ENCODE results near the gene MEIG1.
"Not testable (repeated sequence)": the region's sequence is repeated elsewhere in the genome, so short reads cannot be mapped to it uniquely, and the experiment has no call there.

The MEIG1 gene, protein sequence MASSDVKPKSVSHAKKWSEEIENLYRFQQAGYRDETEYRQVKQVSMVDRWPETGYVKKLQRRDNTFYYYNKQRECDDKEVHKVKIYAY

DNA sequence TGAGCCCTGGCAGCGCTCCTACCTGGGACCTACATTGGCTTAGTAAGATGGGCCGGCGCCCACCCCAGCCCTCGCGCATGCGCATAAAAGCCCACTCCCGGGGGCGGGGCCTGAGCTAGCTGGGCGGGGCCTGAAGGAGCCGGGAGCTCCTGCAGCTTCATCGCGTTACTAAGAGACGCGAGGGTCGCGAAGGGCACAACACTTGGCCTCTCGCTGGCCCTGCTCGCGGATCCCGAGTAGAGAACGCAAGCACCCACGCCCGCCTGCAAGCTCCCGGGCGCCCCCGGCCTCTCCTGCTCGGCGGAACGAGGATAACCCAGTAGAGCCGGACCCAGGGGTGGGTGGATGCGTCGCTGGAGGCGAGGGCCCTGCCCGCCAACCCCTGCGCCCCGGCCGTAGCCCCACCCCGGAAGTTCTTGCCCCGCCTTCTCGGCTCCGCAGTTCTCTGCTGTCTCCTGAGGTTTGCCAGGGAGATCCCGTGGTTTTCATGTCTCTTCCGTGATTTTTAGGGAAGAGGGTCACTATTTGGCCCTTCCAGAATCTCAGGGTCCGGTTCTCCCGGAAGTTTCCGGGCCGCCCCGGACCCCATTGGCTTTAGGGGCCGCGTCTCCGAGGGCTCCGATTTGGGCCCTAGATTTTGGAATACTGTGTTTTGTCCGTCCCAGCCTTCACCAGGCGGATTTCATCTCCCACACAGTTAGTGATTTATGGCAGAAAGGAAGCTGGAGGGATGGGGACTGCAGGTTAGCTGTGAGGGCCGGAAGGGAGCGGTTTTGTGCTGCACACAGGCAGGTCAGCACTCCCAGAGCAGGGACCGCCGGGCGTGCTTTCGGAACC lies at the start of gene MEIG1:
Gene MEIG1, plus strand, starts transcription at position 168 of the 837 bp plus-strand sequence. CDS start 7,081 bp downstream, outside the sequence.
- peak; percentile 92 for DNase-seq (ENCODE audit: low spot score)

DNA sequence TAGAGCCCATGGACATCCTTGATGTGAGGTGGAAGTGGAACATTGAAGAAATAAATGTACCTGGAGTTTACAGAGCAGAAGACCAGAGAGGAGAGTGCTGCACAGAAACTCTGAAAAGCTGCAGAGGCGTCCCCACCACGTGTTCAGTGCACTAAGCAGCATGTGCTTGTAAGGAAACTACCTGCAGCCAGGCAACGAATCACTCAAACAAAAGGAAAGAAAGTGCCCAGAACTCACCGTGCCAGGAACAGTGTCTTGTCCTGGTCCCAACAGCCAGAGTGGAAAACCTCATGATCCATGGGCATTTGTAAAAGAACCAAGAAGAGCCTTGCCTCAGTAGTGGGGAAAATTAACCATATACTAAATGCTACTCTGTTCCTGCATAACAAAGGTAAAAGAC lies 48.2 kb upstream of the MEIG1 start:
- no peak for DNase-seq (ENCODE audit: low spot score)

DNA sequence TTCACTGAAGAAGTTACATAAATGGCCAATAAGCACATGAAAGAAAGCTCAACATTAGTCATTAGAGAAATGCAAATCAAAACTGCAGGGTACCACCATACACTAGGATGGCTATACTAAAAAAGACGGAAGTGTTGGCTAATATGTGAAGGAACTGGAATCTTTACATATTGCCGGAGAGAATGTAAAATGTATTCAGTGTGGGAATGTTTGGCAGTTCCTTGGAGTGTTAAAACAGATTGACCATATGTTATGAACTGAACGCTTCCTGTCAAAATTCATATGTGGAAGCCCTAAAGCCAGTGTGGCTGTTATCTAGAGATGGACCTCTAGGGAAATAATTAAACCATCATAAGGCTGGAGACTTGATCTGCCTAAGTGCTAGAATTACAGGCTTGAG lies 47.4 kb upstream of the MEIG1 start:
- DNase-seq (ENCODE audit: low spot score), result no peak

DNA sequence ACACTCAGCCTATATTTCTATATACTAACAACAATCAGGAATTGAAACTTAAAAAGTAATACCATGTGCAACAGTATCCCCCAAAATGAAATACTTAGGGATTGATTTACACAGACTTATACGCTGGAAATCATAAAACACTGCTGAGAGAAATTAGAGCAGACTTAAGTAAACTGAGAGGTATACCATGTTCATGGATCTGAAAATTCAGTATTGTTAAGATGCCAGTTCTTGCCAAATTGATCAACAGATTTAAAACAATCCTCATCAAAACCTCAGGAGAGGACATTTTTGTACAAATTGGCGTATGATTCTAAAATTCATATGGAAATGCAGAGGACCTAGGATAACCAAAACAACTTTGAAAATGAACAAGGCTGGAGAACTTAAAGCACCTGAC lies 42.6 kb upstream of the MEIG1 start:
- DNase-seq (ENCODE audit: low spot score), result no peak

DNA sequence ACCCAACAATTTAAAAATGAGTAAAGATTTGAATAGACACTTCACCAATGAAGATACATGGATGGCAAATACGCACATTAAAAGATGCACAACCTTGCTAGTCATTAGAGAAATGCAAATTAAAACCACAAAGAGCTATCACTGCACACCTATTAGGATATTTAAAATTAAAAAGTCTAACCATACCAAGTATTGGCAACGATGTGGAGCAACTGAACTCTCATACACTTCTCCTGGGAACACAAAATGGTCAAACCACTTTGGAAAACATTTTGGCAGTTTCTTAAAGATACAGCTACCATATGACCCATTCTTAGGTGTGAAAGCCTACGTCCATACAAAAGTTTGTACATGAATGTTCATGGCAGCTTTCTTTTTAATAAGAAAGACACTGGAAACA lies 41.4 kb upstream of the MEIG1 start:
- no peak for DNase-seq (ENCODE audit: low spot score)

DNA sequence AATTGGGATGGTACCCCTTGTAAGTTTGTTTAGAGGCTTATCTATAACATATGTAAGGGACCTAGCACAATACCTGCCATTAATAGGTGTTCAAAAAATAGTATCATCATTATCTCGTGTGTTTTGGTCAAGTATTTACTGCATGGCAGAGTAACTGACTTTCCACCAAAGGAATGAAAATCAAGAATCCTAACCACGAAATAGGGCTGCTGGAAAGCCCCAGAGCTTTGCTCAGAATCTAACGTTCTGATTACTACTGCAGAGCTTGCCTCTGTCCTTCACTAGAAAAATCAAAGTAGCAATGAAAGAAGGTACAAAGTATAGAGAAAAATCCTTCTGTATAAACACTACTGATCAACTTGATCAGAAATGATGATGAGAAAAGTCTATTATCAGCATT lies 40.2 kb upstream of the MEIG1 start:
- no peak for DNase-seq (ENCODE audit: low spot score)

DNA sequence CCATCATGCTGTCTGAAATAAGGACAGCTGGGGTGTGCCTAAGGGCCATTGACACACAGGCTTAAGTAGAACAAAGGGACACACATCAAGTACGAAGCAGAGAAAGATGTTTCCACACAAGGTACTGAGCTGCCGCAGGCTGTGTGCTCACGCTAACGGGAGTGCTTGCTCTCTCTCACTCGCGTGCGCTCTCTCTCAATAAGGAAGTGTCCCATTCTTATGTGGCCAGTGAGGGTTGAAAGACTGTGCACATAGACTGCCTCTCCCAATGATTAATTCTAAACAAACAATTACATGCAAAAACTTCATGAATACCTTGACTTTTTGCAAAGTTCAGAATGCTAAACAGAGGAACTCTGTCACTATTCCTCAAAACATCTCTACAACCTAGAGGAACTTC lies 35.2 kb upstream of the MEIG1 start:
- no peak for DNase-seq (ENCODE audit: low spot score)

DNA sequence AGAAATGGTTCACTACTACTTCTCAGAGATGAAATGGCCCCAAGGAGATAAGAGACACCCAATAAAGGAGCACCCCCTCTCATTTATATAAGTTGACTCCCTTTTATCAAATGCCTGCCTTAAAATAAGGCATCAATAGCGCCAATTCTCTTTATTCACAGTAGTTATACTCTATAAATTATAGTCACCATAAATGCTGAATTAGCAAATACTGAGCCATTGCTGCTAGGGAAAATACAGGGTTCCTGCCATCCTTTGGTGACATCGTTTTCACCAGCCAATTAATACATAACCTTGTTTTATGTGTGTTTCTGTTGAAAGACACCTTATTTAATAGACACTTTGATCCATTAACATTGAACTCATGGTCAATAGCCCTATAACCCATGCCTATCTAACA lies 33.9 kb upstream of the MEIG1 start:
- DNase-seq (ENCODE audit: low spot score), result no peak

DNA sequence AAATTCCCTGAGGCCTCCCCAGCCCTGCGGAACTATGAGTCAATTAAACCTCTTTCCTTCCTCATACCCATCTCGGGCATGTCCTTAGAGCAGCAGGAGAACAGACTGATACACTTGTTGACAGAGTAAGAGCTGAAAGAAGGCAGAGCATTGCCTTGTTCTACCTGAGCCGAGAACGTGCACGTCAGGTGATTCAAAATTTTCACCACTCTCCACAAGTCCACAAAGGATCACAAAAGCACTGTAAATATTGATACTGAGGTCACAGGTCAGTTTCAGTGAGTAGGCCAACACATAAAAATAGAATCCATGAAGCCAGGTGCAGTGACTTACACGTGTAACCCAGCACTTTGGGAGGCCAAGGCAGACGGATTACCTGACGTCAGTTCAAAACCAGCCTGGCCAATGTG lies 33.1 kb upstream of the MEIG1 start:
- no peak for DNase-seq (ENCODE audit: low spot score)

DNA sequence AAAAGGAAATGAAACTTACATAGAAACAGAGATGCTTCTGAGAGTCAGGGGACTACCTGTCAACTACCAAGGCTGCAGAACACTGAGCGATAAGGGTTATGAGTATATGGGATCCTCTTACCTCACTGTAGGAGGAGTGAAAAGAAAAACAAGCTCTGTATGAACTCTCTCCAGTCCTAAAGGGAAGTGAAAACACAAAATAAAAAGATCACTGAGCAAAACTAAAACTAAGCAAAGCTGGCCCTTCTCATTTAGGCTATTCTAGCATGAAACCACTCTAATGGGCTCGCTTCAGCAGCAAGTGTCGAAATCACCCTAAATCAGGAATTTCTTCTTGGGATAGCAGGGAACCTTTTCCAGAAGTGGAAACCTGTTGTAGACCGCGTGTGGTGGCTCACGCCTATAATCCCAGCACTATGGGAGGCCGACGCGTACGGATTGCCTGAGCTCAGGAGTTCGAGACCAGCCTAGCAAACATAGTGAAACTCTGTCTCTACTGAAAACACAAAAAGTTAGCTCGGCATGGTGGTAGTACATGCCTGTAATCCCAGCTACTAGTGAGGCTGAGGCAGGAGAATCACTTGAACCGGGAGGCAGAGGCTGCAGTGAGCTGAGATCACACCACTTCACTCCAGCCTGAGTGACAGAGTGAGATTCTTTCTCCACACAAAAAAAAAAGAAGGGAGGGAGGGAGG lies 32.3 kb upstream of the MEIG1 start:
- DNase-seq (ENCODE audit: low spot score), result no peak

DNA sequence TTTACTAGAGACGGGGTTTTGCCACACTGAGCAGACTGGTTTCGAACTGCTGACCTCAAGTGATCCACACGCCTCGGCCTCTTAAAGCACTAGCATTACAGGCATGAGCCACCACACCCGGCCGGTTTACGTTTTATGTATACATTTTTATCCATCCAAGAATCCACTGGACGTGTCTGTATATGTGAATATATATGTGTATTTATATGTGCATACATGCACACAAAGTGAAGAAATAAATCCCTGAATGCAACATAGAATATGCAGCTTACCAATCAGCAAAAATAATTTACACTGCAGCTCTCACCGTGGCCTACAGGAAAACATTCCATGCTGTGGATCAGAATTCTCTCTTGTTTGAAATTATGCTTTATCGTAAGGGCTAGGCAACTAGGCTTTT lies 28.6 kb upstream of the MEIG1 start:
- DNase-seq (ENCODE audit: low spot score), result no peak

DNA sequence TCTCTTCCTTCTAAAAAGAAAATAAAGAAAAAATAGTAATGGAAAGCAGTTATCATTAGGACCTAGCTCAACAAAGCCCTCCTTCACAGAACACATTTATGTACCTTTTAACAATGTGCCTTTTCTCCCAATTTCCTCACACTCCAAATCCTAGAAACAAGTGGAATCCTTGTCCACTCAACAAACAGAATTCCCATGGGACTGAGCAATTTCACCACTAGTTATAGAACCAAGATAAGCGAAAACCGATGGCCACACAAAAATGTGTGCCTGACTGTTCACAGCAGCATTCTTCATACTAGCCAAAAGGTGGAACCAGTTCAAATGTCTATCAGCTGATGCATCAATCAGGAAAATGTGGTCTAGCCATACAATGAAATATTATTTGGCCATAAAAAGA lies 22.6 kb upstream of the MEIG1 start:
- DNase-seq (ENCODE audit: low spot score), result no peak

DNA sequence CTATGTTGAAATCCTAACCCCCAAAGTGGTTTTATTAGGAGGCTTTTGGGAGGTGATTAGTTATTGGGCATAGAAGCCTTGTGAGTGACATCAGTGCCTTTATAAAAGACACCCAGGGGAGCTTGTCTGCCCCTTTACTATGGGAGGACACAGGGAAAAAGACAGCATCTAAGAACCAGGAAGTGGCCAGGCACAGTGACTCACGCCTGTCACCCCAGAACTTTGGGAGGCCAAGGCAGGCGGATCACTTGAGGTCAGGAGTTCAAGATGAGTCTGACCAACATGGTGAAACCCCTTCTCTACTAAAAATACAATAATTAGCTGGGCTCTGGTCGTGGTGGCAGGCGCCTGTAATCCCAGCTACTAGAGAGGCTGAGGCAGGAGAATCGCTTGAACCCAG lies 20.2 kb upstream of the MEIG1 start:
- not testable (repeated sequence) for DNase-seq (ENCODE audit: low spot score)

DNA sequence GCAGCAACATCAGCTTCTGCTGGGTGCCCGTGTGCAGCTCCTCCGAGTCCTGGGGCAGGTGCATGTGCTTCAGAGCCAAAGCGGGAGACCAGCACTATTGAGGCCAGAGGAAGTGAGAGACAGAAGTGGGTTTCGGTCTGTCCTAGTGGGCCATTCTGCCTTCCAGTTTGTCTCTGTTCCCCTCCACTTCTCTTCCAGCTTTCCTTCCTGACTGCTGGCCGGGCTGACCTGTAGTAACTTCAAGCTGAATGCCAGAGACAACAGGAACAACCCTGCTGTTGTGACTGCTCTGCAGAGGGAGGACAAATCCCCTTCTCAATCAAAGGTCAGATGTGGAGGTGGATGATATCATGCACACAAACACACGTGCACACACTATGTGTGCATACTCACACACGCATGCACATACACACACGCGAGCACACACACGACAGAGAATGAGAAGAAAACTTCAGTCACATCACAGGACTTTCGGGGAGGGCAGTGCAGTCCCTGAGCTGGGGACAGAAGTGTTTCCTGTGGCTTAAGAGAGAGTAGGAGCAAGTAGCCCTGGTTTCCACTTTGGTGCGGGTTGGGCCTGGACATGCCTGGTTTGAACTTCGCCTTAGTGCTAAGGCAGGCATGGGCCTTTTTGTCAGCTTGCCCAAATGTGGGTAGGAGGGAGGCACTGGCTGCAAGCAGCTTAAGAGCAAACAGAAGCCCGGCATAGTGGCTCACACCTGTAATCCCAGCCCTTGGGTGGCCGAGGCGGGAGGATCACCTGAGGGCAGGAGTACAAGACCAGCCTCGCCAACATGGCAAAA lies 16.8 kb upstream of the MEIG1 start:
- DNase-seq (ENCODE audit: low spot score), result not testable (repeated sequence)

DNA sequence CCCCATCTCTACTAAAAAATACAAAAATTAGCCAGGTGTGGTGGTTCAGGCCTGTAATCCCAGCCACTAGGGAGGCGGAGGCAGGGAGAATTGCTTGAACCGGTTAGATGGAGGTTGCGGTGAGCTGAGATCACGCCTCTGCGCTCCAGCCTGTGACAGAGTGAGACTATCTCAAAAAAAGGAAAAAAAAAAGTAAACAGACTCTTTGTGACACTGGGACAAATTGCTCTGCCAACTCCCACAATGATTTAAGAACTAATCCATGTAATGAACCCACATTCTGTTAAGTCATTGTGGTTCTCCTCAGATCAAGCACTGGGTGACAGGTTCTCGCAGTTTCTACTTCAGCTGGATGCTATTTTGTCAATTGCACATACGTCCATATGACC lies 16.2 kb upstream of the MEIG1 start:
- DNase-seq (ENCODE audit: low spot score), result not testable (repeated sequence)

DNA sequence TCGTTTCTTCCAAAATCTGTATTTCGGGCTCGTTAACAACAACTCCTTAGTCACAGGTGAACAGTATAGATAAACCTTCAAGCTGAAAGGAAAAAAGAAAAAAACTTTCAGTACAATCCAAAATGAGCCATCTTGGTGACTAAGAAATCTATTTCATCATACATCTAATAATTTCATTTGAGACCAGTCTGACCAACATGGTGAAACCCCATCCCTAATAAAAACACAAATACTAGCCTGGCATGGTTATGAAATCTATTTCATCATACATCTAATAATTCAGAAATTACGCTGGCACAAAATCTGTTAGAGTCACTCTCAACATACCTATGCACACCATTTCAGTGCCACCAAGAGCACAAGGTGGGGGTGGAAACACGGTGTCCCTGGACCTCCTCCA lies 14.1 kb upstream of the MEIG1 start:
- DNase-seq (ENCODE audit: low spot score), result no peak

DNA sequence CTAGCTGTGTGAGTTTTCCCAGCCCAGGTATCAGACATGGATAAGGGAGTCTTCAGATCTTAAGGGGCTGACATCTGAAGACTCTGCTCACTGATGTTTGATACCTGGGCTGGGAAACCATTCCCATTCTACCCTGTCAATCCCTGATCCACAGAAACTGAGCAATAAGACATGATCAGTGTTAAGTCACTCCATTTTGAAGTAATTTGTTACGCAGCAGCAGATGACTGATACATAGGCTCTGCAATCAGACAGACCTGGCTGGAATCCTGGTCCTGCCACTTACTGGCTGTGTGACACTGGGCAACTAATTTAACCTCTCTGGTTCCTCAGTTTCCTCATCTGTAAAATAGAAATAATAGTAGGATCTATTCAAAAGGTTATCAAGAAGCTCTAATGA lies 11.9 kb upstream of the MEIG1 start:
- no peak for DNase-seq (ENCODE audit: low spot score)

DNA sequence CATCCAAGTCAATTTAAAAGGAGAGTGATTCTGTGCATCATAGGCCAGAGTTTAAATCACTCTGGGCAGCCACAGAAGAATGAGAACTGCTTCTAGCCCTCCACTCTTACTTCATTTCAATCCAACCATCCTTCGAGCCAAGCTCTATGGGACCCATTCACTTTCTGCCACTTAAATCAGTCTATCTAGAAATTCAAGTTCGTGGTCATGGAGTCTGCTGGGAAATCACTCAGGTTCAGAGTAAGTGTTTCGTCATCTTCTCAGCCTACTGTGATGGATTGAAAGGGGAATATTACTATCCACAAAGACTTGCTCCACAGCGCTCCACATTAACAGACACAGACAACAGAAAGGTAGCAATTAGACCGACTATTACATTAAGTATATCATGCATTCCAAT lies 9.9 kb upstream of the MEIG1 start:
- DNase-seq (ENCODE audit: low spot score), result no peak

DNA sequence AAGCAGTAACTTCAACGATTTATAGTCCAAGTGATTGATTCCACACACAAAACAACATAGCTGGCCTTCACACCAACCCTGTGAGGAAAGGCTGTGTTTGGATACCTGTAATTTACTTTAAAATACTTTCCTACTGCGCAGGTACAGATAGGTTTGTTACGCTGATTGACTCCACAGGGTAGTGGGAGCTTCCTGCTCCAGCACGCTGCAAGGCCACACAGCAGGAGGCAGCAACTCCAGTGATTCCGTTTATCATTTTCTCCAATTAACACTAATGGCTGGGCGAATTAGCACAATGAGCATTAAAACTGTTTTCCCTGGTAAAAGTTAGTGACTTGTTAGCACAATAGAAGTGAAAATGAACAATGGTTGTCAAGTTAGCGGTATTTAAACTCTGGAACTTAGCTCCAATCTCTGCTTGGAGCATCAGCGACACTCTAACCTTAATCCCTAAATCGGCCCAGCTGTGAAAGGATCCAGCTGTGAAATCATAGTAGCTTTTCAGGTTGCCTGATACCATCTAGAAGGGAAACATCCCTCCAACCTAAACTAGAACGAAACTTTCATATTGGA lies 6.3 kb upstream of the MEIG1 start:
- no peak for DNase-seq (ENCODE audit: low spot score)

DNA sequence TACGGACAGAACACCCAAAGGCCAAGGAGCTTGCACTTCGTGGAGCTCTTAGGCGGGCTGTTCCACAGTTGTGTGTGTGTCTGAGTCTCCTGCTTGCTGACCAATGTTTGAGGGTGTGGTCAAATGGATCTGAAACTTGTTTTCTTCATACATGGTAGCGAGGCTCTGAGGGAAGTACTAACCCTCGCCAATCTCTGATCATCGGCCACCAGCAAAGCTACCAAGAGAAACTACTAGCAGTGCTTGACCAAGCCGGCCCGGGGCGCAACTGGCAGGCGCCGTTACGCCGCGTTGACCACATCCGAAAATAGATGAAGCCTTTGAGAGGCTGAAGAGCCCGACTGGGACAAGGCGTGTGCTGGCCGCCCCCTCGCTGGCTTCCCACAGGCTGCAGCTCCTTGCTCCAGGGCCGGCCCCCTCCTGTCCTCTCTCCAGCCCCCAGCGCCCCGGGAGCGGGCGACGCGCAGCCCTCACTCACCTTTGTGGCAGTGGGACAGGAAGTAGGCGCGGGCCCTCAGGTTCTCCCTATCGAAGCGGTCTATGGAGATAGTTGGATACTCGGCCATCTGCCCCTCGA lies 5.7 kb upstream of the MEIG1 start:
- peak; percentile 62 for DNase-seq (ENCODE audit: low spot score)

DNA sequence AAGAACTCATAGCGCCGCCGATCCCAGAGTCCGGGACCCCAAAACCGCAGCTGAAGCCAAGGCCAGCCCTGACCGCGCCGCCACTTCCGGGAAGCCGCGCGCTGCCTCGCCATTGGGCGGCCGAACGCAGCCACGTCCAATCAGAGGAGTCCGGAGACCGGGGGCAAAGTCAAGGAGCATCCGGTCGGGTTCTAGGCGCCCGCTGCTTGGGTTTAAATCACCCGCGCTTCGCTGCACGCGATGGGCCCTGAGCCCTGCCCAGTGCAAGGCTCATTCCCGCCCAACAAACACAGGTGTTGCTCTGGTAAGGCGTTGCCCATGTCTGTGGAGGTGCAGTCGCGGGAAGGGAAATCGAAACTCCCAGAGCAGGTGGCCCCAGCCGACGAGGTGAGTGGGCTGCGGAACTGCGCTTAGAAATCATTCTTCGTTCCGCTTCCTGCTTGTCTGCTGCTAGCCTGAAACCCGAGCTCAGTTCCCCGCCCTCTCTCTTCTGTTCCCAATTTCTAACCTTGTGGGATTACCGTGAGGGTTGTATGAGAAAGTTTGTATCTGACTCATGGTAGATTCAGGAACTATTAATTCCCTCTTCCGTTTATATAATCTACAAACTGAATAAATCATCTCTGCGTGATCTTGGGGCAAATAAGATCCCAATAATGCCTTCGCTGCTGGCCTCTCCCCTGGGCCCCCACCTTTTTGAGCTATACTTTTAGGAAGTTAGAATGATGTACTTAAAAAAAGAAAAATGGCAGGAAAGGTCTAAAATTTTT lies 5.0 kb upstream of the MEIG1 start, which contains the start of gene DCLRE1C:
Gene DCLRE1C, minus strand, starts transcription at position 96 of the 770 bp plus-strand sequence. Its CDS starts 86 bp downstream, at position 10.
- peak; percentile 91 for DNase-seq (ENCODE audit: low spot score)
